Naive B cell (primary cell): ENCODE data around the gene UCMA. TPM values are rescaled to one million over a fixed set of nuclear protein-coding genes. Genes with fewer than 3 reads are reported as not detected.
A peak's percentile ranks its signal among the peaks of the same experiment; 100 is the strongest.
"Not testable (repeated sequence)": the region's sequence is repeated elsewhere in the genome, so short reads cannot be mapped to it uniquely, and the experiment has no call there.

Source experiments
- ATAC-seq, 2 donors: fragments of 150-1000 bp; cut with Tn5 transposase; 2 replicates each; pipeline ENCODE4 v1.10.0; 2021; ENCODE audit warnings: low read depth in 2 of 2, mild to moderate bottlenecking in 2 of 2, moderate library complexity in 2 of 2
- DNase-seq: peaks from one replicate; pipeline ENCODE4 v3.0.0; 2022
- H3K27ac Mint-ChIP-seq, 6 donors: one replicate each; pipeline ENCODE4 v1.8.0; 2020 to 2022; ENCODE audit warnings: mild to moderate bottlenecking in 6 of 6, mixed read lengths in 6 of 6, moderate library complexity in 5 of 6, inconsistent platforms in 2 of 6
- H3K27me3 Mint-ChIP-seq, 3 donors: one replicate each; pipeline ENCODE4 v1.8.0; 2021 to 2022; ENCODE audit warnings: mixed read lengths in 3 of 3, mild to moderate bottlenecking in 1 of 3
- H3K36me3 Mint-ChIP-seq, 2 donors: one replicate each; pipeline ENCODE4 v1.8.0; 2020 to 2022; ENCODE audit warnings: mixed read lengths in 2 of 2, inconsistent platforms in 1 of 2, mild to moderate bottlenecking in 1 of 2
- H3K4me1 Mint-ChIP-seq, 3 donors: one replicate each; pipeline ENCODE4 v1.8.0; 2020 to 2022; ENCODE audit warnings: mixed read lengths in 3 of 3, inconsistent platforms in 1 of 3, mild to moderate bottlenecking in 1 of 3, moderate library complexity in 1 of 3
- H3K4me3 Mint-ChIP-seq, 8 donors: one replicate each; pipeline ENCODE4 v1.8.0; 2020 to 2022; ENCODE audit warnings: mild to moderate bottlenecking in 8 of 8, mixed read lengths in 8 of 8, moderate library complexity in 8 of 8, inconsistent platforms in 2 of 8
- H3K9me3 Mint-ChIP-seq, 7 donors: one replicate each; pipeline ENCODE4 v1.8.0; 2020 to 2022; ENCODE audit warnings: mixed read lengths in 7 of 7, mild to moderate bottlenecking in 5 of 7, inconsistent platforms in 2 of 7, moderate library complexity in 1 of 7
- polyA plus RNA-seq, 6 donors: library from polyadenylated mRNA; unstranded; fragments of 300-500 nt; fragmentation: Illumina TruSeq; gene quantifications; one replicate each; pipeline ENCODE4 v1.2.3, GENCODE V29; 2021; ENCODE audit warnings: low read depth in 6 of 6

UCMA gene
- polyA plus RNA-seq, result not detected

- no peaks in the 10 kb centered on the region for H3K36me3 Mint-ChIP-seq
- H3K9me3 Mint-ChIP-seq, result peaks cover 0 to 1% (median 0%) of the 10 kb centered on the region in 7 donors
- H3K27ac Mint-ChIP-seq, result no peak within 1 kb of the TSS
- DNase-seq (no peak), ATAC-seq (no peak)
- H3K4me1 Mint-ChIP-seq, result no peaks in the 10 kb centered on the region
- H3K27me3 Mint-ChIP-seq, result peaks cover 0 to 24% (median 20%) of the 10 kb centered on the region in 3 donors
- peak within 1 kb of the TSS in 2 of 8 donors; percentile 50 to 68 for H3K4me3 Mint-ChIP-seq
These were observed at the start of gene UCMA for GRCh38 chr10:13234172-13234571. Gene UCMA, minus strand, starts transcription at chr10:13234374. Its CDS starts 116 bp downstream, at chr10:13234258.

DNA sequence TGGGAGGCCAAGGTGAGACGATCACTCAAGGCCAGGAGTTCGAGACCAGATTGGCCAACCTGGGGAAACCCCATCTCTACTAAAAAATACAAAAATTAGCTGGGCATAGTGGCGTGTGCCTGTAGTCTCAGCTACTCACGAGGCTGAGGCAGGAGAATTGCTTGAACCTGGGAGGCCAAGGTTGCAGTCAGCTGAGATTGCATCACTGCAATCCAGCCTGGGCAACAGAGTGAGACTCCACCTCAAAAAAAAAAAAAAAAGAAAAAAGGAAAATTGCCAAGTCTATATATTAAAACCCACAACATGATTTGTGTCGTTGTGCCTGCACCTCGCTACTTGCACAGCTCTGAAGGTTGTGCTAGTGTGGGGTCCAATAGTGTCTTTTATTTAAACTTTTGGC, 48.2 kb upstream of the UCMA start:
- ATAC-seq, H3K4me1 Mint-ChIP-seq, H3K36me3 Mint-ChIP-seq, H3K27me3 Mint-ChIP-seq, H3K27ac Mint-ChIP-seq, H3K4me3 Mint-ChIP-seq, DNase-seq, H3K9me3 Mint-ChIP-seq: not testable (repeated sequence)

GRCh38 chr10:13276749-13277365, 42.7 kb upstream of the UCMA start:
- no peaks in the 10 kb centered on the region for H3K27me3 Mint-ChIP-seq
- no peaks in the 10 kb centered on the region for H3K9me3 Mint-ChIP-seq
- no peaks in the 10 kb centered on the region for H3K4me1 Mint-ChIP-seq
- H3K27ac Mint-ChIP-seq, result peak overlapping the region in 1 of 6 donors; percentile 28
- DNase-seq (no peak), ATAC-seq (no peak)
- H3K4me3 Mint-ChIP-seq, result no peak overlapping the region
- no peaks in the 10 kb centered on the region for H3K36me3 Mint-ChIP-seq

- not testable (repeated sequence) for H3K36me3 Mint-ChIP-seq, H3K9me3 Mint-ChIP-seq, H3K4me3 Mint-ChIP-seq, DNase-seq, ATAC-seq, H3K27ac Mint-ChIP-seq, H3K4me1 Mint-ChIP-seq, H3K27me3 Mint-ChIP-seq
These were observed 42.0 kb upstream of the UCMA start for GRCh38 chr10:13276146-13276545.

DNA sequence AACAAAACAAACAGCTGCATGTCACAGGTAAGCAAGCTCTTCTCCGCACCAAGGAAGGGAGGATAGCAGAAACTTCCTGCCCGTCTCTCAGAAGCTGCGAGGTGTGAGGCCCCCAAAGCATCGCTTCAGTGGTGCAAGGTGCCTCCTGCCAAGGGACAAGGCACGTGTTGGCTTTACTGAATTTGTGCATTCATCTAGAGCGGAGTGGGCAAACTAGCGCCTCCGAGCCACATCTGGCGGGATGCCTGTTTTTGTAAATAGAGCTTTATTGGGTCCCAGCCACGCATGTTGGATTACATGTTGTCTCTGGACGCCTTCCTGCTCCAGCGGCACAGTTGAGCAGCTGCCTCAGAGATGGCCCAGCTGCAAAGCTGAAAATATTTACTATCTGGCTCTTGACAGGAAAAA, 38.0 kb upstream of the UCMA start:
- Mint-ChIP-seq H3K27ac (no peak overlapping the region), H3K36me3 (no peaks in the 10 kb centered on the region), H3K4me1 (no peaks in the 10 kb centered on the region), H3K27me3 (no peaks in the 10 kb centered on the region), H3K9me3 (no peaks in the 10 kb centered on the region), H3K4me3 (no peak overlapping the region)
- DNase-seq, result no peak
- ATAC-seq, result no peak

GRCh38 chr10:13271552-13272163, 37.5 kb upstream of the UCMA start:
- Mint-ChIP-seq H3K4me1 (no peaks in the 10 kb centered on the region), H3K9me3 (no peaks in the 10 kb centered on the region), H3K36me3 (no peaks in the 10 kb centered on the region), H3K4me3 (no peak overlapping the region), H3K27me3 (no peaks in the 10 kb centered on the region), H3K27ac (peak overlapping the region in 2 of 6 donors; percentile 29 to 78)
- ATAC-seq (peak; percentile 43 to 49), DNase-seq (peak; percentile 15)

DNA sequence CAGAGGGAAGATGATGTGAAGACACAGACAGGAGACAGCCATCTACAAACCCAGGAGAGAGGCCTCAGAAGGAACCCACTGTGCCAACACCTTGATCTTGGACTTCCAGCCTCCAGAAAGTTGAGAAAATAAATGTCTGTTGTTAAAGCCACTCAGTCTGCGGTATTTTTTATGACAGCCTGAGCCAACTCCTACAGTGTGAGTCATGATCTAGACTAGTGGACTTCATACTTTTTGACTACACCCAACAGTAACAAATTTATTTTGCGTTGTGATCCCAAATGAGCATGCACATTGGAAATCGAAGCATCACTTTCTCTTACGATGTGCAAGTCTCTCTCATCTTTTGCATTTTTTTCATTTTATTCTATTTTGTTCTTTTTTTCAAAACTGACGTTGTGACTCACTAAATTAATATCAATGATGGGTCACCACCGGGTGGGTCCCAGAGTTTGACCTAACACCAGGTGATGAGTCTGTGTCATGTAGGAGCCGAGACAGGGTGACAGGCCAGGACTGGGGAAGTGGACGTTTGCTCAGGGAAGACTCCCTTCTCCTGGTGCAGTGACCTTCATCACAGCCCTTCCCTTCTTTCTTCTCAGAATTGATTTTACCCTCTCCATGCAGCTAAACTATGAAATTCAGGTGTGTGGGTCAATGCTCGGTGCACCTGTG, 36.8 kb upstream of the UCMA start:
- peak overlapping the region in 2 of 6 donors; percentile 33 to 53 for H3K27ac Mint-ChIP-seq
- H3K9me3 Mint-ChIP-seq, result no peaks in the 10 kb centered on the region
- H3K4me3 Mint-ChIP-seq, result no peak overlapping the region
- no peak for DNase-seq
- no peaks in the 10 kb centered on the region for H3K36me3 Mint-ChIP-seq
- peaks cover 3 to 4% (median 4%) of the 10 kb centered on the region in 3 donors for H3K27me3 Mint-ChIP-seq
- H3K4me1 Mint-ChIP-seq, result no peaks in the 10 kb centered on the region
- ATAC-seq, result no peak

DNA sequence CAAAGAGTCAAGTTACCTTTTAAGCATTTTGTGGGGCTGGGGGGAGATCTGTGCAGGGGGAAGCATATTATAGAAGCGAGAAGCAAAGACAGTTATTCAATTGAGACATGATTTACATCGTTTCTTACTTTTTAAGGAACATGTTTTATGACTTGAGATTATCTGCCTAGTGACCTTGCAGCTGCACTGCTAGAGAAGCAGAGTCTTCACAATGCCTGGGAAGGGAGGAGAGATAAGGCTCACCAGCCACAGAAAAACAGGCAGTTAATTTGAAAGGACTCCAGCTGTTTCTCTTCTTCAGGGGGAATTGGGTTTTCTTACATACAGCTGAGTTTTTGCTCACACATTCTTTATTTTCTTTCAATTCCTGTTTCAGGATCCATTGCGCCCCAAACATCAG, 34.7 kb upstream of the UCMA start:
- Mint-ChIP-seq H3K4me3 (no peak overlapping the region), H3K27ac (no peak overlapping the region), H3K27me3 (peaks cover 7 to 20% (median 13%) of the 10 kb centered on the region in 3 donors), H3K36me3 (no peaks in the 10 kb centered on the region), H3K4me1 (no peaks in the 10 kb centered on the region), H3K9me3 (no peaks in the 10 kb centered on the region)
- no peak for DNase-seq
- ATAC-seq, result no peak

DNA sequence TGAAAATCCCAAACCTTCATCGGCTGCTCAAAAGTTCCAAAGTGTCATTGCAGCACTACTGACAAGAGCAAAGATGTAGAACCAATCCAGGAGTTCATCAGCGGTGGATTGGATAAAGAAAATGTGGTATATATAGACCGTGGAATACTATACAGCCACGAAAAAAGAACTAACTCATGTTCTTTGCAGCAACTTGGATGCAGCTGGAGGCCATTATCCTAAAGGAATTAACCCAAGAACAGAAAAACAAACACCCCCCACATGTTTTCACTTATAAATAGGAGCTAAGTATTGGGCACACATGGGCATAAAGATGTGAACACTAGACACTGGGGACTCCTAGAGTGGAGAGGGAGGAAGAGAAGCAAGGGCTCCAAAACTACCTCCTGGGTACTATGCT, 34.1 kb upstream of the UCMA start:
- no peak overlapping the region for H3K4me3 Mint-ChIP-seq
- no peaks in the 10 kb centered on the region for H3K4me1 Mint-ChIP-seq
- no peak overlapping the region for H3K27ac Mint-ChIP-seq
- peaks cover 12 to 25% (median 16%) of the 10 kb centered on the region in 3 donors for H3K27me3 Mint-ChIP-seq
- H3K9me3 Mint-ChIP-seq, result peaks cover 0 to 2% (median 0%) of the 10 kb centered on the region in 7 donors
- peaks cover 0 to 3% of the 10 kb centered on the region in 2 donors for H3K36me3 Mint-ChIP-seq
- DNase-seq (no peak), ATAC-seq (no peak)

- Mint-ChIP-seq H3K4me3 (no peak overlapping the region), H3K27ac (no peak overlapping the region), H3K9me3 (peaks cover 3 to 18% (median 7%) of the 10 kb centered on the region in 7 donors), H3K4me1 (no peaks in the 10 kb centered on the region), H3K36me3 (peaks cover 0 to 9% of the 10 kb centered on the region in 2 donors), H3K27me3 (peaks cover 20 to 32% (median 25%) of the 10 kb centered on the region in 3 donors)
- DNase-seq (no peak), ATAC-seq (no peak)
These were observed 29.4 kb upstream of the UCMA start for GRCh38 chr10:13263591-13263990.

DNA sequence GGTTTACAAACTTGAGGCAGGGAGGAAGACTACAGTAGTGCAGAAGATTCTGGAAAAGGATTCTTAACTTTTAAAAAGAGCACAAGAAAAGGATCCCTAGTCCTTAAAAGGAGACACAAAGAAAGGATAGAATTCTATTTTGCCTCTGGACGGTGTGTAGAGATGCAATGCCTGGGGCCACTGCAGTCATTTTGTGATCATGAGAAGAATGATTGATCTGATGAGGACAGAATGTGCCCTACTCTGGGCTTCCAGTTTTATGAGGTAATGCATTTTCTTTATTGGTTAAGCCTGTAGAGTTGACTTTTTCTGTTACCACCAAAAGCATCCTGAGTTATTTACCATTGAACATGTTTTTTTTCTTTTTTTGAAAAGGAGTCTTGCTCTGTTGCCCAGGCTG, 28.3 kb upstream of the UCMA start:
- peaks cover 3 to 23% (median 7%) of the 10 kb centered on the region in 7 donors for H3K9me3 Mint-ChIP-seq
- H3K4me1 Mint-ChIP-seq, result no peaks in the 10 kb centered on the region
- peaks cover 20 to 32% (median 25%) of the 10 kb centered on the region in 3 donors for H3K27me3 Mint-ChIP-seq
- H3K36me3 Mint-ChIP-seq, result peaks cover 0 to 9% of the 10 kb centered on the region in 2 donors
- no peak overlapping the region for H3K27ac Mint-ChIP-seq
- no peak overlapping the region for H3K4me3 Mint-ChIP-seq
- ATAC-seq (no peak), DNase-seq (no peak)

GRCh38 chr10:13257621-13258140, 23.5 kb upstream of the UCMA start:
- H3K4me1 Mint-ChIP-seq, result no peaks in the 10 kb centered on the region
- H3K9me3 Mint-ChIP-seq, result peaks cover 0 to 19% (median 5%) of the 10 kb centered on the region in 7 donors
- no peak overlapping the region for H3K27ac Mint-ChIP-seq
- peaks cover under 1 to 5% (median 4%) of the 10 kb centered on the region in 3 donors for H3K27me3 Mint-ChIP-seq
- no peak overlapping the region for H3K4me3 Mint-ChIP-seq
- no peaks in the 10 kb centered on the region for H3K36me3 Mint-ChIP-seq
- DNase-seq, result no peak
- ATAC-seq, result no peak

DNA sequence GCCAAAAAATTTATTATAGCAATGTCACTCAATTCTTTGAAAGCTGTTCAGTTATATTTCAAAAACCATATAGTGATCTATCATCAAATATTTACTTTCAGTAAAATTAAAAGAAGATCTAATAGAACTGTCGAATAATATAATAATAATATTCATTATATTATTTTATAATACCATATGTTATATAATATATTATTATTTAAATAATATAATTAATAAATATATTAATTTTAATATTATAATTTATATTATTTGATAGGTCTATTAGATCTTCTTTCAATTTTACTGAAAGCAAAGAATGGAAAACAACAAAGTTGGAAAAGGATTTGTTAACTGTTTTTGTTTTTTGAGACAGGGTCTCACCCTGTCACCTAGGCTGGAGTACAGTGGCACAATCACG, 22.5 kb upstream of the UCMA start:
- no peak for DNase-seq
- no peak overlapping the region for H3K4me3 Mint-ChIP-seq
- peaks cover 0 to 4% (median 0%) of the 10 kb centered on the region in 3 donors for H3K4me1 Mint-ChIP-seq
- no peak overlapping the region for H3K27ac Mint-ChIP-seq
- no peaks in the 10 kb centered on the region for H3K36me3 Mint-ChIP-seq
- H3K9me3 Mint-ChIP-seq, result peaks cover 0 to 16% (median 5%) of the 10 kb centered on the region in 7 donors
- H3K27me3 Mint-ChIP-seq, result no peaks in the 10 kb centered on the region
- ATAC-seq, result no peak

GRCh38 chr10:13253726-13254125, 19.6 kb upstream of the UCMA start:
- Mint-ChIP-seq H3K4me3 (no peak overlapping the region), H3K27me3 (no peaks in the 10 kb centered on the region), H3K36me3 (no peaks in the 10 kb centered on the region), H3K4me1 (peaks cover 0 to 4% (median 0%) of the 10 kb centered on the region in 3 donors), H3K27ac (no peak overlapping the region), H3K9me3 (peaks cover 0 to 7% (median 0%) of the 10 kb centered on the region in 7 donors)
- ATAC-seq (no peak), DNase-seq (no peak)
